ENCODE results near the gene MAP4K4.
A peak's percentile ranks its signal among the peaks of the same experiment; 100 is the strongest.
"Not testable (repeated sequence)": the region's sequence is repeated elsewhere in the genome, so short reads cannot be mapped to it uniquely, and the experiment has no call there.

The MAP4K4 gene

DNA sequence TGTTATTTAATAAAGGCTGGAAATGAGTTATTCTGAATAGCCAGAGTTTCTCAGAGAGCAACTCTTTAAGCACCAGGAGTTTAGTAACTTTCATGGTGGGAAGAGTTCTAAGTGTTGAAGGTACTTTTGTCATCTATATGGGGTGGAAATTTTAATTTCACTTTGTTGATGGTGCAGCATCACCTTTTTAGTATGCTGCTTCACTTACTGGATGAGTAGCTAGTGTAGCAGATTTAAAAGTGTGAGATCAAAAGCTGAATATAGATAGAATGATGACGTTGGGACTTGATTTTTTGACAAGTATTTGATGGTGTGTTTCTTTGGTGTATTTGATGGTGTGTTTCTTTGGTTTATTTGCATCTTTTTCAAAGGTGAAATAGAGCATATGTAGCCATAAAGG is 47.3 kb downstream of the MAP4K4 start:
- DNase-seq, result no peak

DNA sequence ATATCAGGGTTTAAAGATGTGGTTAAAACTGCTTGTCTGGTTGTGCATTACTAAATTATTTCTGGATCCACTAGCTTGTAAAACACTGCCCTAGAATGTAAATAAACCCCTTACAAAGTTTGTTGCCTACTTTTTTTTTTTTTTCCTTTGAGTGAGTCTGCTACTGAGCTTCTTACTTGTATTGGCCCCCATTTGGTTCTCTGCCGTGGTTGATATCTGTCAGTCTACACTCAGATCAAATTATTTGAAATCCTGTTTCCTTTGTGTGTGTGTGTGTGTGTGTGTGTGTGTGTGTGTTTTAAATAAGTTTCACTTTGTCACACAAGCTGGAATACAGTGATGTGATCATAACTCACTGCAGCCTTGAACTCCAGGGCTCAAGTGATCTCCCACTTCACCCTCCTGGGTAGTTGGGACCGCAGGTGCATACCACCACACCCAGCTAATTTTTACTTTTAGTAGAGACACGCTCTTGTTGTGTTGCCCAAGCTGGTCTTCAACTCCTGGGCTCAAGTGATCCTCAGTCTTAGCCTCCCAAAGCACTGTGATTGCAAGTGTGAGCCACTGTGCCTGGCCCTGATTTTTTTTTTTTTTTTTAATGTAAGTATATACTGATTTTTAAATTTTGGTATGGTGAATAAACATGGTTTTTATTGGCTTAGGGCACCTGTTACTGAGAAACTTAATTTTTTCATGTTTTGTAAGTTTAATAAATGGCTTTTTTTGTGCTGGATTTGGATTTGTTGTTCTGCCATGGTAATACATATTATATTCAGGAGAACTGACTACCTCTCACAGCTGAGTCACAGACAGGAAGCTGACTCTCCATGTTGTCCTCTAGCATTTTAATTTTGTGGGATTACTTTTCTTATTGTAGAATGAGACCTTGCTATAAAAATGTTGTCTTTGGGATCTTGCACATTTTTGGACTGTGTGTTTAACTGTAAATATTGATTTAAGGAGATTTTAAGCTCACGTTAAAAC is 48.5 kb downstream of the MAP4K4 start:
- DNase-seq, result no peak

DNA sequence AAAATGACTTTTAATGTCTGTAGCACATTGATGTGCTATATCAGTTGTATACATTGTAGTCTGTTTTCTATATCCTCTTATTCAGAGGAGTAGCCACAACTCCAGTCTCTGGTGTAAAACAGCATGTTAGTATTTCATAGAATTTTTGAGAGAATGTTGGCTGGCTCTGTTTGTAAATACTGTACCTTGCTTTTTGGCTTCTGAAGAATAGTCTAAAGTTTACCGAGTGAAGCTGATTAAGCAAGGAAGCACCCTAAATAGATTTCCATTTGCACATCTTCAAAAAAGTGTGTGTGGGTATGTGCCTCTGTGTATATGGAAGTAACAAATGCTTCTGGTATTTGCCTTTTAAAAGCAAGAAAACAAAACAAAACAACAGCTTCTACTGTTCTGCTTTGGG is 50.5 kb downstream of the MAP4K4 start:
- DNase-seq, result no peak

DNA sequence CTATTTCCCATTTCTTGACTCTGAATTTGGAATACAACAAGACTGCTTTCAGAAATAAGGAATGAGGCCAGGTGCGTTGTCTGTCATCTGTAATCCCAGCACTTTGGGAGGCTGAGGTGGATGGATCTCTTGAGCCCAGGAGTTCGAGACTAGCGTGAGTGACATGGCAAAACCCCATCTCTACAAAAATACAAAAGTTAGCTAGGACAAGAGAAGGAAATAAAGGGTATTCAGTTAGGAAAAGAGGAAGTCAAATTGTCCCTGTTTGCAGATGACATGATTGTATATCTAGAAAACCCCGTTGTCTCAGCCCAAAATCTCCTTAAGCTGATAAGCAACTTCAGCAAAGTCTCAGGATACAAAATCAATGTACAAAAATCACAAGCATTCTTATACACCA is 51.0 kb downstream of the MAP4K4 start:
- not testable (repeated sequence) for DNase-seq

DNA sequence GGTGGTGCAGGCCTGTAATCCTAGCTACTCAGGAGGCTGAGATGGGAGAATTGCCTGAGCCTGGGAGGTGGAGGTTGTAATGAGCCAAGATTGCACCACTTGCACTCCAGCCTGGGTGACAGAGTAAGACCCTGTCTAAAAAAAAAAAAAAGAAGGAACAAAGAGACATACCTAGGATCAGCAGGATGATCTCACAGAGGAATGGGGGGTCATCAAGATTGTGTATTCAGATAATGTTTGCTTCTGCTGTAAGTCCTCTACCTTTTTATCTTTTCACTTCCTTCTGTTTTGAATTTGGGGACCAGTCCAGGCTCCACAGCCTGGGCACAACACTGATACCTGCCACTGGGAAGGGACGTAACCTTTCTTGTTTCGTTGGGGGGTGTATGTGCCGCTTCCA is 53.2 kb downstream of the MAP4K4 start:
- DNase-seq, result no peak

DNA sequence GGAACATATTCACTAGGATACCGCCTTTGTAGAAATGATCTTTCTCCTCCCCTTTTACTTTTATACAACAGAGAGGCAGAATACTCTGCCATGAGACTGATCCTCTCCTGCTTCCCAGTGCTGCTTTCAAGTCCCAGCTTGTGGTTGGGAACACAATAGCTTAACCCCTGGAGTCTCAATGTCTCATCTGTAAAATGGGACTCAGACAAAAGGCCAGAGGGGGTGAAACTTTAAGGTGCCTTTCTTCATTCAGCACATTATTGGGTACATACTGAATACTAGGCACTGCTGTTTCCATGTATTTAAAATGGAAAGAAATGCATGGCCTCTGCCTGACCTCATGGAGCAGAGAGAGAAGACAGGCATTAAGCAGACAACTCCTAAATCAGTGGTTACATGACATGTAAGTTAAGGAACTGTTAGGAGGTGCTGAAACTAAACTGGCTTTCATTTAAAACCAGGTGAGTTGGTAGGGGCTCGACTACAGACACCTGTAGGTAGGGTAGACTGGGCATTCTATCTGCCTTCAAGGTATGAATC is 53.8 kb downstream of the MAP4K4 start:
- DNase-seq, result no peak

DNA sequence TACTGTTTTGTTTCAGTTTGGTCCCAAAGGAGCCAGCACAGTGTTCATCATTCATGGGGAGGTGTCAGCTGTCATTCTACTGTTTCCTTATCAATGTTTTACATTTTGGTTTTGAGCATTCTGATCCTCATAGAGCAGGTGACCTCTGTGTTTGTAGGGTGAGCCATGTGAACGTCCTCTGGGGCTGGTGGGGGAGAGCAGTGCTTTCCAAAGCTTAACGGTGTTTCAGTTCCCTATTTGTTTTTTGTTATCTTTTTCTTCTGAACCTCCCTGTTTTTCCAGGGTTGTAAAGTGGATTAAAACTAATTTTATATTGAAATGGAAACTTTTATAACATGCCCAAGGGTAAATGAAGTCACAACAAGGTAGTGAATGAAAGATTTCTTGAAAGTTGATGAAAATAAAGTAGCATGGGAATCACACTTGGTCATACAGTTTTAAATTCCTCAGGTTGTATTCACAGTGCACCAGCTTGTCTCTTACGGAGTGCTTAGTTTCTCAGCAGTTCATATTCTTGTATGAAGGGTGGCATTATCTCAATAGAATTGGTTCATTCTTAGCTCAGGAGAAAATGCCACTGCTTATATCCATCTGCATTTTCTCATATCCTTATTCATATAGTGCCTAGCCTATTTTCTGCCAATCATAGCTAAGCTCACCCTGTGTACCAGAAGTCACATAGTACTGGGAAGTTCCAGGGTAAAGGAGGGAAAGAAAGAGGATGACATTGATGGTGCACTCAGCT is 54.5 kb downstream of the MAP4K4 start:
- peak; percentile 20 for DNase-seq

DNA sequence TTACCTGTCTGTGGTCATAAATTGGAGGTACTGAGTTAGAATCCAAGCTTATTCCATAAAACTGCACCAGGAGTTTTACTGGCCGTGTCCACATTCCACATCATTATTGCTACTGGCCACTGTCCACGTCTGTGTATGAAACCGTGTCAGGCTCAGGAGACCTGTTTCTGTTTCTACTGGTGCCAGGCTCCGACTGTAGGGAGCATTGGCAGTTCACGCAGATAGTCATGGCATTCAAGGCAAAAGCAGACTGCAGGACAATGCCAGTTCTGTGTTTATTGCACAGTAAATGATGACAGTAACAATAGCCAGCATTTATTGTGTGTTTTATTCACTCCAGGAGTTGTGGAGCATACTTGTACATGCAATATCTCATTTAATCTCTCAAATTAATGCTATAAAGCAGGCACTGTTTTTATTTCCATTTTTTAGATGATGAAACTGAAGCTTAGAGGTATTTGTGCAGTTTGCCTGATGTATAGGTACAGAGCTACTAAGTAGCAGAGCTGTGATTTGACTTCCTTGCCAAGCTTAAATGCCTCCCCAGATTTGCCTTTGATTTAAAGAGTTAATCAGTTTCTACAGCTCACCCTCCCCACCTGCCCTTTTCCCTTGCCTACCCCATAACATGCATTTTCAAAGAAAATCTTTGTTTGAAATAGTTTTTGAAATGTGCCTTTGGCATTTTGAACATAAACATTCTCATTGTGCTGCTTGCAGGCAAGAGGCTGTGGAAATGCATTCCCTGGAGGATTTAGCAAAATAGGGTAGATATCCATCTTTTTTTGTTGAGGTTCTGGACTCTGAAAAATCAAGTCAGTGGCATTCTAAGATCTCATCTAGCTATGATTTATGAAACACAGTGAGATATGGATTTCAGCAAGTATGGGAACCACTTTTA is 55.5 kb downstream of the MAP4K4 start:
- no peak for DNase-seq

DNA sequence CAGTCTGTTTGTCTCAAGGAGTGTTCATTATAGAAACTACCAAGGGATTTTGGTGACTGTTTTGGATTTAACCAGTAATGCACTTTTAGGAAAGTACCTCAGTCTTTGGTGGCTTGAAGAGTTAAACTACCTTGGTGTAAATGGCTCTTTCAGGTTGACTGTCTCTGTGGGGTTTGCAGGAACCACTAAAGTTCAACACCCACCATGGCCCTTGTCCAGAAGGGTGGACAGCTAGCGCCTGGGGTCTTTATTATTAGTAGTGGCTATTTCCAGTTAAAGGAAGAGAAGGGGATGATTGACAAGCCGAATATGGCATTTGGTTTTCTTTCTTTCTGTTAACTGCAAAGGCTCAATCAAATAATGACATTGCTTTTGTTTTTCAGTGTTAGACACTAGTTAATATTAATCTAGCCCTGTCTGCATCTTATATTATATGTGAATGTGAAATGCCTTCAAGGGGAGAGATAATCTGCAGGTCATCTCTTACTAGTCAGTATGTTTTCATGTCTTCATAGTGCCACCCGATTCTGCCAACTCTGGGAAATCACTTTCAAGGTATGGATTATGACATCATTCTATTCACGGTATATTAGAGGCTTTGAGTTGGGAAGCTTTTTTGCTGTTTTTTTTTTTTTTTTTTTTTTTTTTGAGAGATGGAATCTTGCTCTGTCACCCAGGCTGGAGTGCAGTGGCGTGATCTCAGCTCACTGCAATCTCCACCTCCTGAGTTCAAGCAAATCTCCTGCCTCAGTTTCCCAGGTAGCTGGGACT is 56.4 kb downstream of the MAP4K4 start:
- no peak for DNase-seq

DNA sequence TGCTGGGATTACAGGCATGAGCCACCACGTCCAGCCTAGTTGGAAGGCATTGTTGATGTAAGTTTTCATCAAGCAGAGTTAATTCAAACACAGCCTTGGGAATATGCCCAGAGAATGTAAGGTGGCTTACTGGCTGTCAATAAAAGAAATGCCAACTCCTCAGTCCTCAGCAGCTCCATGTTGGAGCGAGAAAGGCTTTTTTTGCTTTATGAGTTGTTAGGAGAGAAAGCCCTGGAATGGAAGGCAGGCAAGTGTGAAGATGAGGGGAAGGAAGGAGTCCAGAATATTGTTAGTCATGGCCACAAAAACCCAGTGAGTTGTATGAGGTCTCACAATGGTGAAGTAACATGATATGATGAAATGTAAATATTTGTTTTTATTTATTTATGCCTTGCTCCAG is 57.1 kb downstream of the MAP4K4 start:
- DNase-seq, result no peak

DNA sequence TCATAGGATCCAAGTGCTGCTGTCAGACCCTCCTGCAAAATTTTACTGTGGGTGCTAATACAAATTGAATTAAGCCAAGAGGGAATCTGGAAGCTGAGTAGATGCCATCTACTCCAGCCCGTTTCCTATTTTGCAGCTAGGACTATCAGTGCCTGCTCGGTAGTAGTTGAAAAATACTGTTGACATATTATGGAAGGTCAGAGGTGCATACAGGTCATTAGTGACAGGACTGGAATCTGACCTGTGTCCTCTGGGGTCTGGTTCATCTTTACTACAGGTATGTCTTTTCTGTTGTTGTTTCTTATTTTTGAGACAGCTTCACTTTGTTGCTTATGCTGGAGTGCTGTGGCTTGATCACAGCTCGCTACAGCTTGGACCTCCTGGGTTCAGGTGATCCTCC is 58.8 kb downstream of the MAP4K4 start:
- no peak for DNase-seq

DNA sequence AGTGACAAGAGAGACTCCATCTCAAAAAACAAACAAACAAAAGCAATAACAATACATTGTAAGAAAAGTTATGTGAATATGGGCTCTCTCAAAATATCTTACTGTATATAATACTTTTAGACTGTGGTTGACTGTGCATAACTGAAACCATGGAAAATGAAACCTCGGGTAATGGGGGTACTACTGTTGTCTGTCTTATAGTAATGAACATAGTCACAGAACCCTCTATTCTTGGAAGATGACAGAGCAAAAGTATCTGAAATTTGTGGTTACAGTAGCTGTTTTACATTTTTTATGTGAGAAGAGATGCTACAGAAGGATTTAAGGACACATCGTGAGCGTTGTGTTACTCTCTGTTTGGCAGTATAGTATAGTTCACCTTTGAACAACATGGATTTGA is 60.5 kb downstream of the MAP4K4 start:
- DNase-seq, result no peak

DNA sequence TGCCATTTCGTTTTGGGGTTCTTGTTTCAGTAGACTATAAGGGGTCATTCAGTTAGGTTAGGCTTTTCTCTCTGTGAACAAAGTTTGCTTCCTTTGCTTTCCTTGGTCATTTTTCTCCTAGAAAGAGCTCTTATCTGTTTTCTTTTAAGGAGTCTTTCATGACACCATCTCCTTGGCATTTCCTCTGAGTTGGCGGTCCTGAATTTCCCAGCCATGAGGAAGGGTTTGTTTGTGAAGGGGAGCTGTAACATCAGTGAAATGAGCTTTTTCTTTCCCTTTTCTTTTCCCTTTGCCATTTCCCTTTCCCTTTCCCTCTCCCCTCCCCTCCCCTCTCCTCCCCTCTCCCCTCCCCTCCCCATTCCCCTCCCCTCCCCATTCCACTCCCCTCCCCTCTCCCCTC is 61.7 kb downstream of the MAP4K4 start:
- DNase-seq, result no peak

DNA sequence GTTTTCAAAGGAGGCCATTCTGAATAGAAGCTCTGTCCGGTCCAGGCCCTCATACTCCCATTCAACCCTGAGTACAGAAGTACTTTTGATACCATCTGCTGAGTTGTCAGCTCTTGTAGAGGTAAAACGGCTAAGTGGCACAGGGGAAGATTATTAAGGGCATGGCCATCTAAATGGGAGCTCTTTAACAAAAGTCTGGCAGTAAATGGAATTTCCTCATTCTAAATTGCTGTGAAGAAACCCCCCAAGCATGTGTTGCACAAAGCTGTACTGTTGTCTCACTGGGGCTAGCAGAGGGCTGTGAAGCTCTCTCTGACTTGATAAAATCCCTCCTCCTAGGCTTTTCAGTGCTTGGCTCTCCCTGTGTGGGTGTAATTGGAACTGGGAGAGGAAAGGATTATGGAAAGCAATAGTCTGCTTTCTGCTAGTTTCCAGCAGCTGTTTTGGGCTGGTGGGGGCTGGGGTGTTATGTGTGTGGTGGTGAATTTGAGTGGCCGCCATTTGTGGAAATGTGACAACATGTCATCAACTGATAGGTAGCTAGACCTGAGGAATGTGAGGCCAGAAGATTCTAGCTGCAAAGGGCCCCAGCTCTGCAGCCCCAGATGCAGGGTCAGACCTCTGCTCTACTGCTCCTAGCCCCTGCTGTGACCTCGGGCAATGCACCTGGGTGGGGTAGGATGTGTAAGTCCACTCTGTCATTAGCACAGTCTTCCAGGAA is 65.1 kb downstream of the MAP4K4 start:
- no peak for DNase-seq

DNA sequence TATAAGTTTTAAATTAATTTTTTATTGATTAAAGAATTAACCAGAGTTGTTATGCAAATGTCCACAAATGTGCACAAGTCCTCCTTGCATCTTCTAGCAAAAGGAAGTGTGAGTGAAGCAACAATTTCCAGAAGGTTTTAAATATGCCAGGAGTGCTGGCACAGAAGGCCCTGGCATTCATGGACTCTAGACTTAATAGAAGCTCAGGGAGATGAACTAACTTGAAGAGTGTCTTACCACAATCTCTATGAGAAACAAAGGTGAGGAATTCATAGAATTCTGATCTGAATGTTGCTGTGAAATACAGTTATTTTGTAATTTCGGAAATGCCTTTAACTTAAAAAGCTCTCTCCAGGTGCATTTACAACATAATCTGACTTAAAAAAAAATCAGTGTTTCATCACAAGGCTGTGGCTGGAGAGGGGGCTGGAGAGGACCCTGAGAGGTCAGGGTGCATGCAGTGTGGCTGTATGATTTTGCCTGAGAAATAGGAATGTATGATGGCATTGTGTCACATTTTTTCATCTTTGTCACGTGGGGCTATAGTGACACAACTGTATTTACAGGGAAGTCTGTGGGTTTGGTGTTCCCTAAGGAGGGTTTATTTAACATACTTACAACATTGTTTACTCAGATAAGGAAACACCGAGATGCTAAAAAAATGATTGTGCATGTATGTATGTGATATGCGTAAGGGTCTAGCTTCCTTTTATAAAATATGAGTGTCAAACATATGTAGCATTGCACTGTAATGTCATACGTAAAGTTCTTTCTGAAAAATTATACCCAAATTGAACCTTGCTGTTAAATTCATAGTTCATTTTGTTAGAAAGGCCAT is 66.2 kb downstream of the MAP4K4 start:
- no peak for DNase-seq

DNA sequence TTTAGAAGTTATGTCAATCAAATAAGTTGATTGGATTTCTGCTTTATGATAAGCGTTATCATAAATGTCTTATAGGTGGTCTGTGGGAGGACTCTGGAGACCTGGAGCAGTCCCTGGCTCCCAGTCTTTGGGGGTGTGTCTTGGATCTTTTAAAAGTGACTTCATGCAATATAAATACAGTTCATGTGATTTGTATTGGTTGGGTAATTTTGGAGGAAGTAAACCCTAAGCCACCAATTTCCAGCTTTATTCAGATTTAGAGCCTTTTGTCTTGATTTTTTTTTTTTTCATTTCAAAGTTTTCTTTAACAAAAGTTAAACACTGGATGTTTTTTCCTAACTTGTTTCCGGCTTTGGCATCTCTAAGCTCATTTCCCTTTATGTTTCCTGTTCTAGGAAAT is 68.8 kb downstream of the MAP4K4 start:
- DNase-seq, result no peak

DNA sequence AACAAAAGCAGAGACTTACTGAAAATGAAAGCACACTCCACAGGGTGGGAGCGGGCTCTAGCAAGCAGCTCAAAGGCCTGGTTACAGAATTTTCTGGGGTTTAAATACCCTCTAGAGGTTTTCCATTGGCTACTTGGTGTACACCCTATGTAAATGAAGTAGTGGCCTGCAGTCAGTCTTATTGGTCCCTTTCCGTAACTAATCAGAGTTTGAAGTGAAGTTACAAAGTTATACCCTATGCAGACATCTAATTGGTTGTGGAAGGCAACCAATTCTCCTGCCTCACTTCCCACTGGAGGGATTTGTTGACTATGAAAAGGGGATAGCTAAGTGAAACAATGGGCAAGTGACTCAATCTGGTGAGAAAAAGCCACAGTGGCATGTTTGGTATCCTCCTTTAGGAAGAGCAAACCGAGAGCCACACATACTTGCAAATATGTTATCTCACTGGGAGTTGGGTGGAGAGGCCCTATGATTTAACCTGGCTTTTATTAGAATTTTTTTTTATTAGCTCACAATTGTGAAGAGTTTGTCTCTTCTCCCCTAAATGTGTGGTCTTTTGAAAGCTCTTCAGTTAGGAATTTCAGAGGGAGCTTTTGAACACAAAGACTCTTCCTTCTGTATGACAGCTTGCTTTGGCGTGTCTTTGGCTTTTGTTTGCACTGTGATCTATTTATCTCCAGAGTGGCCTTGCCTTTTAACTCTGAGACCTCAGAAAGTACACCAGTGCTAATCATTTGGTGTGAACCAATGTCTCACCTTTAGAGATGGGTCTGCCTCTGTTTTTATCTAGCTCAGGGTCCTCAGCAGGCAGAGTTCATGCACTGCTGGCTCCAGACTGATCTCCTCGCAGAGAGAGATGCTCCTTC is 69.6 kb downstream of the MAP4K4 start:
- no peak for DNase-seq

DNA sequence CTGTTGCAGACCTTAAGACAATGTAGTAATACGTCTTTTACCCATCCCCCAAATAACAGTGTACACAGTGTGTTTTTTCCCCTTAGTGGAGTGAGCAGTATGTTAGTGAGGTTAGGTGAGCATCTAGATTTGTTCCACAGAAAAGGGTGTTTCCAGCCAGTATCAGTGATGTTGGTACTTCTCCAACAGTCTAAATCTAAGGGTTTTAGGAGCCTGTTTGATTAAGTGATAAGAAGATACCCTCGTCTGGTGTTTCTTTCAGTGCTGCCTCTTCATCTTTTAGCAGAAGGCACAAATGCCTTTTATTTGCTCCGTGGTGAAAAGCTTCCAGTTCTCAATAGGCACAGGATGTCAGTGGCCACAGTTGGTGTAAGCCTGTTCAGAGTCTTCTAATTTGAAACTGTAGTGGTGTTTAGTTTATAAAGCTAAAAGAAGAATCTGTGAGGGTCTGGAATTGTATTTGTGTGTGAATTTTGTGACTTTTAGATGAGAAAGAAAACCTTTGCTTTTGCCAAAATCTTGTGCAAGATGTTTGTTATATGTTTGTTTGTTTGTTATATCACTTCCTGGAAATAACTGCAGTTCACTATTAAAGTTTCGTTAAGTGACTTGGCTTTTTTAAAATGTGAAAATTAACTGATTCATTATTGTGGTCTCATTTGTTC is 71.2 kb downstream of the MAP4K4 start:
- no peak for DNase-seq

DNA sequence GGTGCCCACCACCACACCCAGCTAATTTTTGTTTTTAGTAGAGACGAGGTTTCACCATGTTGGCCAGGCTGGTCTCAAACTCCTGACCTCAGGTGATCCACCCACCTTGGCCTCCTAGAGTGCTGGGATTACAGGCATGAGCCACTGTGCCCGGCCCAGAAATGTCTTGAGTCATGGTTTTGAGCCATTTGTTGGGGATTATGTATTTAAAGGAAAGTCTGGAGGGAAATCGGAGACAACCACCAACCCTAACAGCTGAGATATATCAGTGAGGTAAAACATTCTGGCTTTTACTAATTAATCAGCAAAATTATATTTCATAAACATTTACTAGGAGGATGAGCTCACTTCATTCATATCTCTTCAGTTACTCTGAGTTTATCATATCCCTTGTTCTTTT is 72.2 kb downstream of the MAP4K4 start:
- not testable (repeated sequence) for DNase-seq

All from CD4-positive, alpha-beta T cell treated with Interferon gamma for 1 hour (primary cell).